Stimulated activated naive B cell treated with anti-CD40 and anti-IgM and Interleukin-4, amounts not matched to agents 10 μg/mL and 1 μg/mL and 100 μg/mL, for 72 hours (primary cell): Measurements from ENCODE around the gene C13orf42.

Source experiments
- ATAC-seq, 2 donors: fragments of 150-1000 bp; cut with Tn5 transposase; replicated peaks; 2 replicates each; pipeline ENCODE4 v1.10.0; 2021; ENCODE audit warnings: moderate library complexity in 1 of 2
- DNase-seq: peaks from one replicate; pipeline ENCODE4 v3.0.0; 2021
- H3K27ac Mint-ChIP-seq: one replicate; pipeline ENCODE4 v1.8.0; 2022; ENCODE audit warnings: mild to moderate bottlenecking, mixed read lengths
- H3K27me3 Mint-ChIP-seq, 2 donors: one replicate each; pipeline ENCODE4 v1.8.0; 2022; ENCODE audit warnings: mixed read lengths in 2 of 2
- H3K36me3 Mint-ChIP-seq, 2 donors: one replicate each; pipeline ENCODE4 v1.8.0; 2022; ENCODE audit warnings: mixed read lengths in 2 of 2, mild to moderate bottlenecking in 1 of 2
- H3K4me1 Mint-ChIP-seq, 2 donors: one replicate each; pipeline ENCODE4 v1.8.0; 2022; ENCODE audit warnings: mixed read lengths in 2 of 2, mild to moderate bottlenecking in 1 of 2
- H3K4me3 Mint-ChIP-seq, 2 donors: one replicate each; pipeline ENCODE4 v1.8.0; 2022; ENCODE audit warnings: mild to moderate bottlenecking in 2 of 2, mixed read lengths in 2 of 2, moderate library complexity in 1 of 2
- H3K9me3 Mint-ChIP-seq, 2 donors: one replicate each; pipeline ENCODE4 v1.8.0; 2022; ENCODE audit warnings: mixed read lengths in 2 of 2, mild to moderate bottlenecking in 1 of 2

C13orf42 gene

DNA sequence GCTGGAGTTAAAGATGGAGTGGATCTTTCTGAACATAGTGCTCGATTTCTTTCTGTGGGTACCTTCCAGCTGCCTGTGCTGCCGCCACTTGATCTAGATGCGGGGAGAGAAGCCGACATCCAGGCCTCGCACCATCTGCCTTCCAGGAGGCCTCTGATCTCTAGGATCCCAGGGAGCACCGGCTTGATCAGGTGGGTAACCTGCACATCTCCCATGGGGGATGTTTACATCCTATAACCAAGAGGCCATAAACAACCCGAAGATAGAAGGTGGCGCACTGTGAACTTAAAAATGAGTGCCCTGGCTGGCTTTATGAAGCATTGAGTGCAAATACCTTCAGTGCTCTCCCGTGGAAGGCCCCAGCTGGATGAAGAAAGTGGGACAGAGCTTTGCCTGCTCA, at the start of gene C13orf42:
TSS of gene C13orf42 (minus strand) at position 101 of the 400 bp plus-strand sequence. CDS start at position 36, 65 bp downstream.
- H3K27me3 Mint-ChIP-seq = peaks cover 6 to 11% of the 10 kb centered on the region in 2 donors
- no peak for DNase-seq
- no peak for ATAC-seq
- H3K9me3 Mint-ChIP-seq = no peaks in the 10 kb centered on the region
- H3K27ac Mint-ChIP-seq = no peak within 1 kb of the TSS
- no peak within 1 kb of the TSS for H3K4me3 Mint-ChIP-seq
- H3K4me1 Mint-ChIP-seq = no peaks in the 10 kb centered on the region
- H3K36me3 Mint-ChIP-seq = no peaks in the 10 kb centered on the region

- no peaks in the 10 kb centered on the region for H3K36me3 Mint-ChIP-seq
- no peak overlapping the region for H3K27ac Mint-ChIP-seq
- DNase-seq (no peak), ATAC-seq (peak in 1 of 2 donors; percentile 38)
- H3K9me3 Mint-ChIP-seq = no peaks in the 10 kb centered on the region
- peaks cover 0 to 8% of the 10 kb centered on the region in 2 donors for H3K4me1 Mint-ChIP-seq
- no peak overlapping the region for H3K4me3 Mint-ChIP-seq
- peaks cover 5 to 6% of the 10 kb centered on the region in 2 donors for H3K27me3 Mint-ChIP-seq
Measured at GRCh38 chr13:51158880-51159518, 47.9 kb upstream of the C13orf42 start.

- no peak overlapping the region for H3K27ac Mint-ChIP-seq
- H3K4me3 Mint-ChIP-seq = no peak overlapping the region
- peaks cover 4 to 5% of the 10 kb centered on the region in 2 donors for H3K27me3 Mint-ChIP-seq
Measured at GRCh38 chr13:51158365-51158764, 47.3 kb upstream of the C13orf42 start.

DNA sequence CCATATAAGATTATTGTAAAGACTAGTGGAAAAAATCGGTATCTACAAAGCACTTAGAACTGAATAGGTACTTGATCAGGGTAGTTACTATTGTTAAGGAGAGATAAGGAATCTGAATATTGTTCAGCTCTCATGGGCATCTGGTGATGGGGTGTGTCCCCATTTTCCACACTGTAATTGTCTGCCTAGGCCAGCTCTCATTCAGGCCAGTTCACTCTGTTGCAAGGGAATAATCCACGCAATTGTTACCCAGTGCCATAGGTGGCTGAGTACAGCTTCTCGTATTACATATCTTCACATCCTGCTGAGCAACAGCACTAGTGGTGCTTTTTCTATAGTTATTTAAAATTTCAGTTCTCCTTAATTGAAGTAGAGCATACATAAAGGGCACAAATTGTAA, 45.6 kb upstream of the C13orf42 start:
- DNase-seq = no peak
- Mint-ChIP-seq H3K4me3 (no peak overlapping the region), H3K9me3 (no peaks in the 10 kb centered on the region), H3K36me3 (no peaks in the 10 kb centered on the region), H3K27ac (no peak overlapping the region), H3K4me1 (peaks cover 0 to 10% of the 10 kb centered on the region in 2 donors), H3K27me3 (peaks cover 0 to 4% of the 10 kb centered on the region in 2 donors)
- ATAC-seq = no peak

More at GRCh38 chr13:51158365-51158764, 47.3 kb upstream of the C13orf42 start:
- DNase-seq = no peak
- H3K4me1 Mint-ChIP-seq = peaks cover 0 to 10% of the 10 kb centered on the region in 2 donors
- peak; percentile 41 to 48 for ATAC-seq
- no peaks in the 10 kb centered on the region for H3K36me3 Mint-ChIP-seq
- no peaks in the 10 kb centered on the region for H3K9me3 Mint-ChIP-seq

GRCh38 chr13:51155776-51156515, 44.9 kb upstream of the C13orf42 start:
- ATAC-seq = no peak
- Mint-ChIP-seq H3K27ac (no peak overlapping the region), H3K36me3 (no peaks in the 10 kb centered on the region), H3K9me3 (no peaks in the 10 kb centered on the region), H3K4me1 (peaks cover 0 to 10% of the 10 kb centered on the region in 2 donors), H3K27me3 (peaks cover 0 to 6% of the 10 kb centered on the region in 2 donors), H3K4me3 (no peak overlapping the region)
- no peak for DNase-seq

DNA sequence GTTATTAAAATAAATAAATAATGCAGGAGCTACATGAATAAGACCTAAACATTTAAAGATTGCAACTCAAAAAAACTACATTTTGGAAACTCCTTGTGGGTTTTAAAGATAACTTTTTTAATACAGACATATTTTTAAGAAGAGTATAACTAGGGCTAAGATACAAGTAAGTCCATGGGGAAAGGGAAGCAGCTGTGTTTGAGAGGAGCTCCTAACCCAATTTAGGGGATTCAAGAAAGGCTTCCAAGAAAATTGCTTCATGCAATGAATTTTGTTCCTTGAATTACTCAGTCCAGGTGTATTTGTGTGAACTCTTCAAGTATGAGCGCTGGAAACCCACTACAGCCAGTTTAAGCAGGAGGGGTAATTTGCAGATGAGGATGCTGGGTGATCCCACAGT, 44.1 kb upstream of the C13orf42 start:
- H3K36me3 Mint-ChIP-seq = no peaks in the 10 kb centered on the region
- H3K4me1 Mint-ChIP-seq = peaks cover 0 to 10% of the 10 kb centered on the region in 2 donors
- no peak overlapping the region for H3K27ac Mint-ChIP-seq
- H3K27me3 Mint-ChIP-seq = peaks cover 0 to 9% of the 10 kb centered on the region in 2 donors
- DNase-seq = no peak
- no peak for ATAC-seq
- H3K9me3 Mint-ChIP-seq = no peaks in the 10 kb centered on the region
- no peak overlapping the region for H3K4me3 Mint-ChIP-seq

GRCh38 chr13:51154029-51154555, 43.0 kb upstream of the C13orf42 start:
- Mint-ChIP-seq H3K4me3 (no peak overlapping the region), H3K27ac (no peak overlapping the region), H3K27me3 (peaks cover 0 to 9% of the 10 kb centered on the region in 2 donors), H3K4me1 (peaks cover 0 to 10% of the 10 kb centered on the region in 2 donors), H3K36me3 (no peaks in the 10 kb centered on the region), H3K9me3 (no peaks in the 10 kb centered on the region)
- ATAC-seq (peak in 1 of 2 donors; percentile 36), DNase-seq (no peak)

DNA sequence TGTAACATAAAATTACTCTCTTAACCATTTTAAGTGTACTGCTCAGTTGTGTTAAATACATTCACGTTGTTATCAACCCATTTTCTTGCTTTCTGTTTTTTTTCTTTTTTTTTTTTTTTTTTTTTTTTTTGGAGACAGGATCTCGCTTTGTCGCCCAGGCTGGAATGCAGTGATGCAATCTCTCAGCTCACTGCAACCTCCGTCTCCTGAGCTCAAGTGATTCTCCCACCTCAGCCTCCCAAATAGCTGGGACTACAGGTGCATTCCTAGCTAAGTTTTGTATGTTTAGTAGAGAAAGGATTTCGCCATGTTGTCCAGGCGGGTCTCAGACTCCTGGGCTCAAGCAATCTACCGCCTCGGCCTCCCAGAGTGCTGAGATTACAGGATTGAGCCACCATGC, 42.5 kb upstream of the C13orf42 start:
- Mint-ChIP-seq H3K9me3 (no peaks in the 10 kb centered on the region), H3K27ac (no peak overlapping the region), H3K4me3 (no peak overlapping the region), H3K4me1 (peaks cover 0 to 10% of the 10 kb centered on the region in 2 donors), H3K27me3 (peaks cover 0 to 9% of the 10 kb centered on the region in 2 donors), H3K36me3 (no peaks in the 10 kb centered on the region)
- DNase-seq = no peak
- ATAC-seq = no peak

- H3K27ac Mint-ChIP-seq = no peak overlapping the region
- no peaks in the 10 kb centered on the region for H3K9me3 Mint-ChIP-seq
- no peak for DNase-seq
- H3K4me1 Mint-ChIP-seq = peaks cover 0 to 10% of the 10 kb centered on the region in 2 donors
- no peak for ATAC-seq
- H3K4me3 Mint-ChIP-seq = no peak overlapping the region
- no peaks in the 10 kb centered on the region for H3K36me3 Mint-ChIP-seq
- H3K27me3 Mint-ChIP-seq = peaks cover 4 to 9% of the 10 kb centered on the region in 2 donors
Measured at GRCh38 chr13:51152701-51153100, 41.6 kb upstream of the C13orf42 start.

- peaks cover 0 to 10% of the 10 kb centered on the region in 2 donors for H3K4me1 Mint-ChIP-seq
- no peak for DNase-seq
- H3K4me3 Mint-ChIP-seq = no peak overlapping the region
- H3K9me3 Mint-ChIP-seq = no peaks in the 10 kb centered on the region
- no peaks in the 10 kb centered on the region for H3K36me3 Mint-ChIP-seq
- H3K27ac Mint-ChIP-seq = no peak overlapping the region
- no peak for ATAC-seq
- peaks cover 9% of the 10 kb centered on the region in 2 donors for H3K27me3 Mint-ChIP-seq
Measured at GRCh38 chr13:51151463-51151862, 40.4 kb upstream of the C13orf42 start.

DNA sequence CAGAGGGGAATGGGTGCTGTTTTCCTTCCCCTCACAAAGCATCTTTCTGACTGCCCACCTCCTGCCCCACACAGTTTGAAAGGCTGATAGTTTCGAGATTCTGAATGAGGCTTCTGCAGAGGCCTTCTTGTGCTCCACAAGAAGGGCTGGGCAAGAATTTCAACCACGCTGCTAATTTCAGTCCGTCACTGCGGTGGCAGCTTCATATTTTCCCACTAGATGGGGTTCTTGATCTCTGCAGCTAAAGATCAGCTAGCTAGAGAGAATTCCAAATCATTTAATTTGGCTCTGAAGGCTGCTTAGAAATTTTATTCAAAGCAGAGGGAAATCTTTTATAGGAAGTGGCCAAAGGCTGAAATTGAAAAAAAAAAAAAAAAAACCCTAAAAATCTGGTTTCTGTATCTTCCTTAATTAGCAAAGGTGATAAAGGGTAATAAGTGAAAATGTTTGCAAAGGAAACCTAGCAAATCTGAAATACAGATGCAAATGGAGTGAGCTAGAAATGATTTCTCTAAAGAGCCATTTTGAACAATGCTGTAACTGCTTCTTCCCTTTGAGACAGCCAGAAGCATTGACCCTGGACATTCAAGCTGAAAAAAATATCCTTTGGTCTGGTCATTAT, 38.0 kb upstream of the C13orf42 start:
- Mint-ChIP-seq H3K9me3 (peaks cover 0 to 1% of the 10 kb centered on the region in 2 donors), H3K27me3 (peaks cover 8 to 9% of the 10 kb centered on the region in 2 donors), H3K4me3 (no peak overlapping the region), H3K27ac (no peak overlapping the region), H3K4me1 (peaks cover 0 to 3% of the 10 kb centered on the region in 2 donors), H3K36me3 (no peaks in the 10 kb centered on the region)
- ATAC-seq (no peak), DNase-seq (no peak)

- no peak for DNase-seq
- Mint-ChIP-seq H3K27ac (no peak overlapping the region), H3K36me3 (no peaks in the 10 kb centered on the region)
Measured at GRCh38 chr13:51148223-51148951, 37.3 kb upstream of the C13orf42 start.

GRCh38 chr13:51147732-51148131, 36.7 kb upstream of the C13orf42 start:
- ATAC-seq (no peak), DNase-seq (no peak)
- Mint-ChIP-seq H3K27ac (no peak overlapping the region), H3K4me1 (no peaks in the 10 kb centered on the region), H3K36me3 (no peaks in the 10 kb centered on the region), H3K4me3 (no peak overlapping the region), H3K9me3 (peaks cover 0 to 3% of the 10 kb centered on the region in 2 donors), H3K27me3 (peaks cover 5 to 9% of the 10 kb centered on the region in 2 donors)

More at GRCh38 chr13:51148223-51148951, 37.3 kb upstream of the C13orf42 start:
- Mint-ChIP-seq H3K4me1 (no peaks in the 10 kb centered on the region), H3K9me3 (peaks cover 0 to 3% of the 10 kb centered on the region in 2 donors), H3K27me3 (peaks cover 5 to 9% of the 10 kb centered on the region in 2 donors), H3K4me3 (no peak overlapping the region)
- no peak for ATAC-seq

GRCh38 chr13:51146667-51147066, 35.6 kb upstream of the C13orf42 start:
- Mint-ChIP-seq H3K27ac (no peak overlapping the region), H3K9me3 (peaks cover 0 to 3% of the 10 kb centered on the region in 2 donors), H3K4me1 (no peaks in the 10 kb centered on the region), H3K36me3 (no peaks in the 10 kb centered on the region), H3K4me3 (no peak overlapping the region), H3K27me3 (peaks cover 5 to 9% of the 10 kb centered on the region in 2 donors)
- ATAC-seq = no peak
- no peak for DNase-seq
